GM12878 (cell line): ENCODE results near the gene TEX9.

Experiments used
- CTCF ChIP-seq, 3 experiments: IDR thresholded peaks in 2 of 3; conservative IDR thresholded peaks in 1 of 3; 2 replicates each; pipeline ENCODE4 v1.5.1; 2011; ENCODE audit warnings: low read depth in 3 of 3, low read length in 3 of 3, mild to moderate bottlenecking in 3 of 3, control low read depth in 2 of 3, moderate library complexity in 2 of 3, inconsistent platforms in 1 of 3, mixed read lengths in 1 of 3; ENCODE audit not compliant: control insufficient read depth in 2 of 3, insufficient read depth in 1 of 3; ENCODE audit errors: extremely low read depth in 1 of 3
- ETV6 ChIP-seq, 2 experiments: fragments of 450-650 bp in 1 of 2; IDR thresholded peaks in 1 of 2; conservative IDR thresholded peaks in 1 of 2; 2 replicates each; pipeline ENCODE4 v1.6.1; 2014; ENCODE audit warnings: antibody characterized with exemption in 1 of 2, borderline replicate concordance in 1 of 2, low read depth in 1 of 2, mild to moderate bottlenecking in 1 of 2, moderate library complexity in 1 of 2
- EZH2 ChIP-seq: IDR thresholded peaks from 2 replicates; pipeline ENCODE4 v1.6.1; 2012; ENCODE audit warnings: low read depth, mild to moderate bottlenecking, control low read depth, inconsistent platforms, low read length, borderline replicate concordance; ENCODE audit not compliant: control insufficient read depth
- POLR2A ChIP-seq: IDR thresholded peaks from 2 replicates; pipeline ENCODE4 v1.6.1; 2011; ENCODE audit warnings: low read depth, mild to moderate bottlenecking, low read length

GRCh38 chr15:56460071-56460470 lies 94.8 kb downstream of the TEX9 start:
- TF ChIP-seq ETV6 (conservative IDR thresholded peaks at IDR 0.05 in 1 of 2, IDR thresholded peaks at IDR 0.05 in 1 of 2; ENCODE audit: borderline replicate concordance in 1 of 2, low read depth in 1 of 2) (no peak), CTCF (IDR thresholded peaks at IDR 0.05 in 2 of 3, conservative IDR thresholded peaks at IDR 0.05 in 1 of 3; ENCODE audit: control insufficient read depth in 2 of 3, extremely low read depth in 1 of 3, insufficient read depth in 1 of 3, low read depth in 3 of 3, low read length in 3 of 3) (no peak), EZH2 (no peak), POLR2A (no peak)
